GM21717 (cell line): ENCODE results near the gene BTN1A1.
"Not testable (repeated sequence)": the region's sequence is repeated elsewhere in the genome, so short reads cannot be mapped to it uniquely, and the experiment has no call there.

Experiments used
- ATAC-seq: cut with Tn5 transposase; IDR thresholded peaks from one replicate; pipeline ENCODE4 v1.9.1; 2021; ENCODE audit warnings: mild to moderate bottlenecking, moderate library complexity; ENCODE audit not compliant: unreplicated experiment

Gene BTN1A1

GRCh38 chr6:26500102-26500501 is at the start of gene BTN1A1:
Gene BTN1A1, plus strand, starts transcription at chr6:26500303. Its CDS starts 984 bp downstream, at chr6:26501287.
- ATAC-seq = no peak

DNA sequence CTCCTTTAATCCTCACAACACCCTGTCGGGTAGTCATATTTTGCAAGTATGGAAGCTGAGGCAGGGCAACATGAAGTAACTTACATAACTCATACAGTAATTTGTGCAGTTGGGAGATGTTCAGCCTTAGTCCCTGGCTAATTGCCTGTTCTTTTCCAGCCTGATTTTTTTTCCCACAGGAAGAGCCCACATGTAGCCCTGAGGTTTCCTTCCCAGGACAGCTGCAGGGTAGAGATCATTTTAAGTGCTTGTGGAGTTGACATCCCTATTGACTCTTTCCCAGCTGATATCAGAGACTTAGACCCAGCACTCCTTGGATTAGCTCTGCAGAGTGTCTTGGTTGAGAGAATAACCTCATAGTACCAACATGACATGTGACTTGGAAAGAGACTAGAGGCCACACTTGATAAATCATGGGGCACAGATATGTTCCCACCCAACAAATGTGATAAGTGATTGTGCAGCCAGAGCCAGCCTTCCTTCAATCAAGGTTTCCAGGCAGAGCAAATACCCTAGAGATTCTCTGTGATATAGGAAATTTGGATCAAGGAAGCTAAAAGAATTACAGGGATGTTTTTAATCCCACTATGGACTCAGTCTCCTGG is 47.4 kb upstream of the BTN1A1 start:
- ATAC-seq = no peak

DNA sequence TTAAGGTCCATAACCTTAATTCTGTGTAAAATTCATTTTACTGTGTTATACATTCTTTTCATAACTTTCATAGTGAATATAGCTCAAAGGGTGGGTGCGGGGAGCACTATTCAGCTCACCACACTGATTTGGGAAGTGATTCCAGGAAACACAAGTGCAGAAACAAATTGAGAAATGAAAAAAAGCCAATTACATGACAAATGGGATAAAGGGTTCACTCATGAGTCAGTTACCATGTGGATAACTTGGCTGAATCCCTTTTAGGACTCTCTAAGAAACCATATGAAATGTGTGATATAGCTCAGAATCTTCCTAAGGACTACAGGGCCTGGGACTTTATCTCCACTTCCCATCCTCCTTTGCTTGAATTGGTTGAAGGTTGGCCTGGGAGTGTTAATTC is 45.5 kb upstream of the BTN1A1 start:
- ATAC-seq = no peak

- ATAC-seq = no peak
Measured at GRCh38 chr6:26455357-26455970, 44.6 kb upstream of the BTN1A1 start.

DNA sequence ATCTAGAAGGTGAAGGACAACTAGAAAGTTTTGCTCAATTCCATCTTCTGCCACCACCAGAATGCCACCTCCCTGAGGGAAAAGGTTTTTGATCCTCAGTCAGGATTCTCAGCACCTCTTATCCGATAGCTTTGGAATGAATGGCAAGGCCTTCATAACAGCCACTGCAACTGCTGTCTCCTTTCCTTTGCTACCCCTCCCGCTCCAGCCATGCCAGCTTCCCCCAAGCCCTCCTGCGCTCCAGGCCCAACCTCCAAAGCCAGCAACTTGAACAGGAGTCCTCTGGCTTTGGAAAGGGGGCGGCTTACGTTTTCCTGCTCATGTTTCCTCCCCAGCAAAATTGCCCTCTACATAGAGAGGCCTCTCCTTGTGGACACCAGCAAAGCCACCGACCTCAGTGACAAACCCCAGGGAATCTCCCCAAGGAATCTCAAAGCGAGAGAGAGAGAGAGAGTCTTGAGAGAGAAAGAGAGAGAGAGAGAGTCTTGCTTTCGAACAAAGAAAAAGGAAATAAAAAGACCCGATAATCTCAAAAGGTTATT is 42.8 kb upstream of the BTN1A1 start:
- ATAC-seq = peak; percentile 10

DNA sequence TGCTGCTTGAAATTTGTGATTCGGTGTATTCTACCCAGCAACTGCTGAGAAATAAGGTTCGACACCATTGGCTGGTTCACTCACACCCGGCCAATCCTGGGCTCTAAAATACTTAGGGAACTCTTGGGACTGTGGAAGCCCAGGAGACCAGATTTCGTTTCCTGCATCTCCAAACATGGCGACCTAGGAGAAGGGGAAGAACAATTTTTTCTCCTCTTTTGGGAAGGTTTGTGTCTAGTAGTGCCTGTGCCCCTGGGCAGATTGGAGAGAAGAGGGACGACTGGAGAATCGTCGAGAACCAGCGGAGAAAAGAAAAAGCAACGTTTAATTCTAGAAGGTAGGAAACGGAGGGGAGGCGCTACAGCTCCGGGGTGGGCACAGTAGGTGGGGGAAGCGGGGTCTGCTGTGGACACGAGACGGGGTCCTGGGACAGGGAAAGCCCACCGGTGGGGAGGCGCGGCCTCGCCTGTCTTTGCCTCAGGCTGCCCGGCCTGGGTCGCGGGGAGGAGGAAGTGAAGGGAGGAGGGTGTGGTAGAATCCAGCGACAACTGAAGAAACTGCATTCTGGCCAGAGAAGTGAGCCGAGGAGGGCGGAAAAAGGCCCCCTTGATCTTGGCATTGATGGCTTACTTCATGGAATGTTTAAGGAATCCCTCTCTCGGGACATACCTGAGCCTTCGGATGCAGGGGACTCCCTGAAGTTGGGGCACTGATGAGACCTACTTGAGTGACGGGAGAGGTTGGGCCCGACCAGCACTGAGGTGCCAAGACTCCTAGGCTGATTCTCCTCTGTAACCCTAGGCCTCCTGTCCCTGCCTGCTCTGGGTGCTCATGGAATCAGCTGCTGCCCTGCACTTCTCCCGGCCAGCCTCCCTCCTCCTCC is 42.1 kb upstream of the BTN1A1 start, which contains the start of gene BTN2A1:
TSS of gene BTN2A1 (plus strand) at position 150 of the 883 bp plus-strand sequence. CDS start at position 832, 682 bp downstream.
- peak; percentile 98 for ATAC-seq

GRCh38 chr6:26459023-26459810 is 40.9 kb upstream of the BTN1A1 start:
- ATAC-seq = no peak

- ATAC-seq = not testable (repeated sequence)
Measured at GRCh38 chr6:26461353-26461752, 38.8 kb upstream of the BTN1A1 start.

- no peak for ATAC-seq
Measured at GRCh38 chr6:26464014-26464413, 36.1 kb upstream of the BTN1A1 start.

DNA sequence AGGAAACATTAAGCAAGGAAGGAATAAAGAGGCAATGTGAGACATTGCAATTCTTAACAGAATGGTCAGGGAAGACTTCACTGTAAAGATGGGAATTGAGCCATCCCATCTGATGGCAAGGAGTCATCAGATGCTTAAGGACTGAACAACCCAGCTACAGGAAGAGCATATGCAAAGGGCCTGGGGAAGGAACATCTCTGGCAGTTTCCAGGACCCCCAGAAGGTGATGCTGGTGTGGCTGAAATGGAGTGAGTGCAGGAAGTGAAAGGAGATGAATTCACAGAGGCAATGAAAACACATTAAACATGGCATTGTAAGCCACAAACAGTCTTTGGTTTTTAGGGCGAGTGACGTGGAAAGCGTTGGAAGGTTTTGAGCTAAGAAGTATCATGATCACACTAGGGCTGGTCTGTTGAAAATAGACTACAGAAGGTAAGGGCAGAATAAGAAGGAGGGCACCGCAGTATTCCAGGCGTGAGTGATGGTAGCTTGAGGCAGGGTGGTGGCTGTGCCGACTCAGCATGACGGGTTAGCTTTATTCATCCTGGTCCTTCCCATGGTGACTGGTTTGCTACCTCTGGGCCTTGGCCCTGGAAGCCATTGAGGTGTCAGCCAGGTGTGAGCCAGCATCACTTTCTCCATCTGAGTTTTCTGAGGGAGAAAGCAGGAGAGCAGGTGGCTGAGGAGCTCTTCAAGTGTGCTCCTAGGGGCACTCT is 35.5 kb upstream of the BTN1A1 start:
- no peak for ATAC-seq

- ATAC-seq = no peak
Measured at GRCh38 chr6:26465776-26466175, 34.3 kb upstream of the BTN1A1 start.

DNA sequence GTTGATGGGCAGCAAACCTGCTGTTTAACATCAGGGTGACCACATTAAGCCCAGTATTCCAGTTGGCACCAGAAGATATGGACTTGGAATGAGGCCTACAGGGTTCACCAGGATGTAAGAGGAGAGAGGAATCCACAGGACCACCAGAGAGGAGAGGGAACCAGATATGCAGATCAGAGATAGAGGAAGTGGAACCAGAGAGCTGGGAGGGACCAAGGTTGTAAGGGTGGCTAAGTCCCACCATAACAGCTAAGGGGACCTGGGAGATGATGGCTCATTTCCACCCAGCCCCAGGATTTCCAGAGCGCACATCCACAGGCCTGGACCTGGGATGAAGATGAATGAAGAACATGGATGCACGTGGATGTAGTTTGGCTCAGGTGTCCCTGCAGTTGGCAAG is 31.3 kb upstream of the BTN1A1 start:
- ATAC-seq = no peak

DNA sequence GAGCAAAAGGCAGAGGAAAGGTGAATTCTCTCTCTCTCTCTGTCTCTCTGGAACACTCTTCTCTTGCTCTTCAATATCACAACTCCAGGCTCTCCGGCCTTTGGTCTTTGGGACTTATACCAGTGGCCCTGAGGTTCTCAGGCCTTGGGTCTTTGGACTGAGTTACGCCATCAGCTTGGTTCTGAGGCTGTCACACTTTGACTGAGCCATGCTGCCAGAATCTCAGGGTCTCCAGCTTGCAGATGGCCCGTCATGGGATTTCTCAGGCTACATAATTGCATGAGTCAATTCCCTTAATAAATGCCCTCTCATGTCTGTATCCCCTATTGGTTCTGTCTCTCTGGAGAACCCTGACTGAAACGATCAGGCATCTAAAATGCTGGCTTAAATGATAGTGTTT is 29.5 kb upstream of the BTN1A1 start:
- no peak for ATAC-seq

- no peak for ATAC-seq
Measured at GRCh38 chr6:26471970-26472369, 28.1 kb upstream of the BTN1A1 start.

DNA sequence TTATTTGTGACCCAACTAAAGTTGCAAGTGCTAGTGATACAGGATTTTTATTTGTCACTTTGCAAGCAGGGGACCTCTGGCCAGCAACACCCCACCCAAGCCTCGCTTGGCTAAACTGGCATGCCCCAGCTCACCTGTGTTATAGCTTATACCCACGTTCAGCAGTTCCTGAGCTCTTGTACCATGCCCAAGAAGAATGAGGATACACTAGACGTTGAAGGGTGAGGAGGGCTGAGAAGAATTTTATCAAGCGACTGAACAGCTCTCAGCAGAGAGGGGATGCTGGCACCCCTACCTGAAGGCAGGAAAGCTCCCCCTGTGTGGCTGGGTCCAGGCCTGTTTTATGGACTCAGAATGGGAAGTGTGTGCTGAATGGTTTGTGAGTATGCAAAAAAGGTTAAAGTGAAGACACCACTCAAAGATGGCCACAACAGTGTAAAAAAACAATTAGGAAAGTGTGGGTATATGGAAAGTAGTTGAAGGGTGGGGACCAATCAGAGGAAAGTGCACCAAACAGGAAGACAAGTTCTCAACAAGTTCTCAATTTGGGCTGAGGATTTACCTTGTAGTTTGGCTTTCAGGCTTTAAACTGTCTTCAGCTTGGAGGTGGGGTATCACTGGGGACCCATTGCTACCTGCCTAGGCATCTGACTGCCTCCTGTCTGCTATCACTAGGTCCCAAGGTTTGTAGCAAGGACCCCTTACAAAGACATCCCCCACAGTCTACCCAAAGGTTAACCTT is 27.4 kb upstream of the BTN1A1 start:
- ATAC-seq = no peak

- ATAC-seq = no peak
Measured at GRCh38 chr6:26473429-26473757, 26.7 kb upstream of the BTN1A1 start.

- peak; percentile 91 for ATAC-seq
Measured at GRCh38 chr6:26473758-26474438, 26.2 kb upstream of the BTN1A1 start.

GRCh38 chr6:26474439-26474881 is 25.6 kb upstream of the BTN1A1 start:
- ATAC-seq = no peak
